Endometrial microvascular endothelial cells (primary cell): ENCODE data around the gene KIAA1217. TPM values are rescaled to one million over a fixed set of nuclear protein-coding genes. Genes with fewer than 3 reads are reported as not detected.
"Not testable (repeated sequence)": the region's sequence is repeated elsewhere in the genome, so short reads cannot be mapped to it uniquely, and the experiment has no call there.

ENCODE experiments used
- in situ Hi-C: cut with HindIII; loops from 2 replicates; pipeline ENCODE4 v1.10.0; 2017; ENCODE audit warnings: low sequenced_read_pairs, low pct_unique_long_range_greater_than_20kb; ENCODE audit errors: inconsistent ontology term
- total RNA-seq: library from RNA; depleted of rRNA; stranded (reverse); fragments of >200 nt; gene quantifications from one replicate; pipeline ENCODE4 v1.2.3, GENCODE V29; 2015; ENCODE audit errors: inconsistent ontology term

KIAA1217 gene
- total RNA-seq, 1 donor from 2014 or later, result 14.3 TPM

- in situ Hi-C loops, result no loop called here
Observed at GRCh38 chr10:24349379-24350001, 140.6 kb downstream of the KIAA1217 start.

- in situ Hi-C loops, result no loop called here
Observed at GRCh38 chr10:24350070-24350921, 141.4 kb downstream of the KIAA1217 start.

GRCh38 chr10:24350922-24351225 lies 141.9 kb downstream of the KIAA1217 start:
- in situ Hi-C loops, result not testable (repeated sequence)

- in situ Hi-C loops, result no loop called here
Observed at GRCh38 chr10:24351961-24352360, 143.0 kb downstream of the KIAA1217 start.

GRCh38 chr10:24352399-24352798 lies 143.5 kb downstream of the KIAA1217 start:
- in situ Hi-C loops, result no loop called here

GRCh38 chr10:24353319-24353718 lies 144.4 kb downstream of the KIAA1217 start:
- in situ Hi-C loops, result no loop called here

- in situ Hi-C loops, result no loop called here
Observed at GRCh38 chr10:24355056-24355688, 146.2 kb downstream of the KIAA1217 start.

- in situ Hi-C loops, result no loop called here
Observed at GRCh38 chr10:24357344-24358004, 148.5 kb downstream of the KIAA1217 start.

GRCh38 chr10:24358022-24358421 lies 149.1 kb downstream of the KIAA1217 start:
- in situ Hi-C loops, result no loop called here

GRCh38 chr10:24360282-24361127 lies 151.6 kb downstream of the KIAA1217 start:
- in situ Hi-C loops, result no loop called here

- in situ Hi-C loops, result no loop called here
Observed at GRCh38 chr10:24363070-24363469, 154.1 kb downstream of the KIAA1217 start.

GRCh38 chr10:24367688-24368087 lies 158.8 kb downstream of the KIAA1217 start:
- in situ Hi-C loops, result no loop called here

- in situ Hi-C loops, result no loop called here
Observed at GRCh38 chr10:24370877-24371276, 161.9 kb downstream of the KIAA1217 start.

GRCh38 chr10:24371396-24371795 lies 162.5 kb downstream of the KIAA1217 start:
- in situ Hi-C loops, result no loop called here

- in situ Hi-C loops, result no loop called here
Observed at GRCh38 chr10:24374134-24374915, 165.4 kb downstream of the KIAA1217 start.

- in situ Hi-C loops, result no loop called here
Observed at GRCh38 chr10:24375510-24375909, 166.6 kb downstream of the KIAA1217 start.

- in situ Hi-C loops, result no loop called here
Observed at GRCh38 chr10:24376731-24377130, 167.8 kb downstream of the KIAA1217 start.
